ENCODE data around the gene ATOSB. TPM values are rescaled to one million over a fixed set of nuclear protein-coding genes. Genes with fewer than 3 reads are reported as not detected.

The ATOSB gene
- total RNA-seq, 6 experiments from 2014 or later: 3.7 to 6.9 (median 5.8) TPM

GRCh38 chr9:35057271-35057620 lies 58.4 kb downstream of the ATOSB start:
- TF ChIP-seq CTCF (IDR thresholded peaks at IDR 0.05): no peak
- no peak for TF ChIP-seq POLR2A (IDR thresholded peaks at IDR 0.05)
- no peaks in the 10 kb centered on the region for H3K27me3 ChIP-seq
- intact Hi-C loops (cut with DNase I): no loop called here
- H3K4me1 ChIP-seq: no peaks in the 10 kb centered on the region
- H3K27ac ChIP-seq: no peak overlapping the region
- no peaks in the 10 kb centered on the region for H3K9me3 ChIP-seq
- H3K36me3 ChIP-seq: peaks cover 25 to 85% (median 61%) of the 10 kb centered on the region in 4 donors
- ATAC-seq: no peak
- 87% methylated on average over 5 of the region's 8 CpGs for WGBS (ENCODE audit: insufficient coverage, low coverage, low lambda C conversion rate, missing lambda C conversion rate)
- DNase-seq: no peak
- H3K4me3 ChIP-seq: no peak overlapping the region

- Histone ChIP-seq H3K36me3 (peaks cover 20 to 85% (median 58%) of the 10 kb centered on the region in 4 donors), H3K4me3 (no peak overlapping the region), H3K9me3 (no peaks in the 10 kb centered on the region), H3K4me1 (no peaks in the 10 kb centered on the region), H3K27me3 (no peaks in the 10 kb centered on the region), H3K27ac (no peak overlapping the region)
- ATAC-seq (peak in 3 of 4 donors; percentile 28 to 46 (median 32)), DNase-seq (no peak)
- WGBS (ENCODE audit: insufficient coverage, low coverage, low lambda C conversion rate, missing lambda C conversion rate): 90% methylated on average over 9 of the region's 9 CpGs
- intact Hi-C loops (cut with DNase I): no loop called here
- TF ChIP-seq POLR2A (IDR thresholded peaks at IDR 0.05) (no peak), CTCF (IDR thresholded peaks at IDR 0.05) (no peak)
Measured at GRCh38 chr9:35056571-35057270, 58.9 kb downstream of the ATOSB start.

- intact Hi-C loops (cut with DNase I): no loop called here
- H3K27ac ChIP-seq: no peak overlapping the region
Measured at GRCh38 chr9:35054871-35055644, 60.6 kb downstream of the ATOSB start.

GRCh38 chr9:35054185-35054835 lies 61.4 kb downstream of the ATOSB start:
- H3K27me3 ChIP-seq: no peaks in the 10 kb centered on the region
- H3K27ac ChIP-seq: no peak overlapping the region
- no peak overlapping the region for H3K4me3 ChIP-seq
- peaks cover 8 to 84% (median 41%) of the 10 kb centered on the region in 4 donors for H3K36me3 ChIP-seq
- no peaks in the 10 kb centered on the region for H3K9me3 ChIP-seq
- DNase-seq (no peak), ATAC-seq (no peak)
- WGBS (ENCODE audit: insufficient coverage, low coverage, low lambda C conversion rate, missing lambda C conversion rate): 53% methylated on average over 4 of the region's 5 CpGs
- intact Hi-C loops (cut with DNase I): no loop called here
- H3K4me1 ChIP-seq: no peaks in the 10 kb centered on the region
- TF ChIP-seq POLR2A (IDR thresholded peaks at IDR 0.05): no peak
- TF ChIP-seq CTCF (IDR thresholded peaks at IDR 0.05): no peak

More at GRCh38 chr9:35054871-35055644, 60.6 kb downstream of the ATOSB start:
- H3K4me3 ChIP-seq: no peak overlapping the region
- peaks cover 8 to 84% (median 46%) of the 10 kb centered on the region in 4 donors for H3K36me3 ChIP-seq
- no peak for ATAC-seq
- H3K9me3 ChIP-seq: no peaks in the 10 kb centered on the region
- no peaks in the 10 kb centered on the region for H3K27me3 ChIP-seq
- 96% methylated on average over 7 of the region's 14 CpGs for WGBS (ENCODE audit: insufficient coverage, low coverage, low lambda C conversion rate, missing lambda C conversion rate)
- H3K4me1 ChIP-seq: no peaks in the 10 kb centered on the region
- no peak for DNase-seq
- no peak for TF ChIP-seq CTCF (IDR thresholded peaks at IDR 0.05)
- TF ChIP-seq POLR2A (IDR thresholded peaks at IDR 0.05): no peak

Other genes with a start within 250 kb of the ATOSB start
- under 1 TPM in 2 of 6 experiments, not detected in 4; 0.04 to 0.06 TPM for gene PHF24, start 157.6 kb downstream of the ATOSB start, total RNA-seq
- 1 to 10 TPM; 1.1 to 3.5 (median 1.7) TPM for gene DNAJB5, start 126.1 kb downstream of the ATOSB start, total RNA-seq
- 100 to 1,000 TPM; 108 to 159 (median 138) TPM for gene VCP, start 43.2 kb downstream of the ATOSB start, total RNA-seq
- gene FANCG, start 35.9 kb downstream of the ATOSB start, total RNA-seq: 1 to 10 TPM; 2.9 to 7.1 (median 4.2) TPM
- gene PIGO, start 19.3 kb downstream of the ATOSB start, total RNA-seq: 10 to 100 TPM; 11.5 to 18.0 (median 15.6) TPM
- 100 to 1,000 TPM in 1 of 6 experiments, 10 to 100 TPM in 5; 59.8 to 102 (median 69.3) TPM for gene STOML2, start 12.7 kb downstream of the ATOSB start, total RNA-seq
- gene UNC13B, start 46.1 kb upstream of the ATOSB start, total RNA-seq: 10 to 100 TPM; 14.5 to 23.0 (median 20.7) TPM

Measured in right lobe of liver (tissue), 6 donors.